GM23248 (cell line): ENCODE results near the gene TTC21A.

ENCODE experiments used
- EZH2 ChIP-seq: fragments of 200-600 bp; sonication (generic); IDR thresholded peaks from 2 replicates; pipeline ENCODE4 v1.6.1; 2018; ENCODE audit warnings: antibody characterized with exemption, mild to moderate bottlenecking; ENCODE audit not compliant: insufficient read depth, poor library complexity, severe bottlenecking
- EZH2phosphoT487 ChIP-seq: fragments of 200-600 bp; sonication (generic); IDR thresholded peaks from 2 replicates; pipeline ENCODE4 v1.6.1; 2018; ENCODE audit warnings: antibody characterized with exemption, moderate library complexity, mild to moderate bottlenecking, low read depth; ENCODE audit not compliant: insufficient read depth

DNA sequence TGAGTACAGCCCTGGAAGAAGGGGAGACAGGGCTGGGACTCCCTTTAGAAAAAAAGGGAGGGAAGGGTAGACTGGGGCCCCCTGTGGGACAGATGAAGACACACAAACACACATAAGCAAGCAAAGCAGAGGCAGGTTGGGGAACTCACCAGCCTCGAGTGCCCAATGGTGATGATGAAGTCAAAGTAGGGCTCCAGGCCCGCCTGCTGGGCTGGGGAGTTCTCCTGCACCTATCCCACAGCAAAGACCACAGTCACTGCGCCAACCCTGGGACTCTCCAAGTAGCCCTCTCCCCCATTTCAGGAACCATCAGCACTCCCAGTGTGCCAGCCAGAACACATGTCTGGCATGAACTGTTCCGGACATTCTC, 4.2 kb upstream of the TTC21A start:
- no peak for TF ChIP-seq EZH2
- no peak for TF ChIP-seq EZH2phosphoT487
